ENCODE measurements around the gene FKBP15. TPM values are rescaled to one million over a fixed set of nuclear protein-coding genes. Genes with fewer than 3 reads are reported as not detected.

FKBP15 gene
- total and polyA plus RNA-seq, 2 donors (not counting 3 experiments of a cell fraction or from before 2014, with no cell fraction given) = 16.8 to 26.8 TPM

DNA sequence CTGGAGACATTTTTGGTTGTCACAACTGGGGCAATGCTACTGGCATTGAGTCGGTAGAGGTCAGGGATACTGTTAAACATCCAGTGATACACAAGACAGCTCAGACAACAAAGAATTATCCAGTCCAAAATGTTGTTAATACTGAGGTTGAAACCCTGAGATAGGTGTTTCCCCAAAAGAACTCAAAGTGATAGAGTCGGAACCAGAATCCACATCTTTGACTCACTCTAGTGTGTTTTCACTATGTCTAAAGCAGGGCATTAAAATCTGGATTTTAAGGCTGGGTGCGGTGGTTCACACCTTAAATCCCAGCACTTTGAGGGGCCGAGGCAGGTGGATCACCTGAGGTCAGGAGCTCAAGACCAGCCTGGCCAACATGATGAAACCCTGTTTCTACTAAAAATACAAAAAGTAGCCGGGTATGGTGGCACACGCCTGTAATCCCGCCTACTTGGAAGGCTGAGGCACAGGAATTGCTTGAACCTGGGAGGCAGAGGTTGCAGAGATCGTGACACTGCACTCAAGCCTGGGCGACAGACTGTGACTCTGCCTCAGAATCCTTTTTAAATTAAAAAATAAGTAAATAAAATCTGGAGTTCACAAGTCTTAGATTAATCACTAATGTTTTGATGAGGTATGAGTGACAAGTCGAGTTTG lies 17.3 kb upstream of the FKBP15 start:
- BruUV-seq (replicated peaks) = no TSS peak
- peak; percentile 50 for FAIRE-seq
- TF ChIP-seq MYC (IDR thresholded peaks at IDR 0.05; ENCODE audit: low read depth, low read length) (no peak), GATA2 (IDR thresholded peaks at IDR 0.05; ENCODE audit: insufficient read depth, insufficient read length, low read depth, low read length) (no peak), FOS (IDR thresholded peaks at IDR 0.05; ENCODE audit: borderline replicate concordance, insufficient read depth, low read length) (no peak), JUN (IDR thresholded peaks at IDR 0.05; ENCODE audit: borderline replicate concordance, insufficient read depth, insufficient read length, low read depth) (no peak), POLR2AphosphoS5 (IDR thresholded peaks at IDR 0.05; ENCODE audit: insufficient read depth, low read depth, low read length) (no peak), POLR2A (IDR thresholded peaks at IDR 0.05; ENCODE audit: low read depth, low read length) (no peak), EZH2 (IDR thresholded peaks at IDR 0.05; ENCODE audit: borderline replicate concordance, low read depth, low read length, severe bottlenecking) (no peak)
- TF ChIP-seq, protein P1, sequence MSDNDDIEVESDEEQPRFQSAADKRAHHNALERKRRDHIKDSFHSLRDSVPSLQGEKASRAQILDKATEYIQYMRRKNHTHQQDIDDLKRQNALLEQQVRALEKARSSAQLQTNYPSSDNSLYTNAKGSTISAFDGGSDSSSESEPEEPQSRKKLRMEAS (IDR thresholded peaks at IDR 0.05; ENCODE audit: insufficient read depth, insufficient read length) = no peak
- TF ChIP-seq, protein P2, sequence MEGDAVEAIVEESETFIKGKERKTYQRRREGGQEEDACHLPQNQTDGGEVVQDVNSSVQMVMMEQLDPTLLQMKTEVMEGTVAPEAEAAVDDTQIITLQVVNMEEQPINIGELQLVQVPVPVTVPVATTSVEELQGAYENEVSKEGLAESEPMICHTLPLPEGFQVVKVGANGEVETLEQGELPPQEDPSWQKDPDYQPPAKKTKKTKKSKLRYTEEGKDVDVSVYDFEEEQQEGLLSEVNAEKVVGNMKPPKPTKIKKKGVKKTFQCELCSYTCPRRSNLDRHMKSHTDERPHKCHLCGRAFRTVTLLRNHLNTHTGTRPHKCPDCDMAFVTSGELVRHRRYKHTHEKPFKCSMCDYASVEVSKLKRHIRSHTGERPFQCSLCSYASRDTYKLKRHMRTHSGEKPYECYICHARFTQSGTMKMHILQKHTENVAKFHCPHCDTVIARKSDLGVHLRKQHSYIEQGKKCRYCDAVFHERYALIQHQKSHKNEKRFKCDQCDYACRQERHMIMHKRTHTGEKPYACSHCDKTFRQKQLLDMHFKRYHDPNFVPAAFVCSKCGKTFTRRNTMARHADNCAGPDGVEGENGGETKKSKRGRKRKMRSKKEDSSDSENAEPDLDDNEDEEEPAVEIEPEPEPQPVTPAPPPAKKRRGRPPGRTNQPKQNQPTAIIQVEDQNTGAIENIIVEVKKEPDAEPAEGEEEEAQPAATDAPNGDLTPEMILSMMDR (IDR thresholded peaks at IDR 0.05; ENCODE audit: extremely low read depth in 1 of 2, insufficient read depth in 1 of 2, low read depth in 1 of 2, low read length in 2 of 2) = no peak

More for the DNA sequence above, 17.3 kb upstream of the FKBP15 start:
- Histone ChIP-seq H3K9me3 (replicated peaks; ENCODE audit: control insufficient read depth, insufficient read depth, low read length) (no peaks in the 10 kb centered on the region), H2AFZ (ENCODE audit: low read depth, low read length) (no peak overlapping the region), H3K4me2 (ENCODE audit: insufficient read depth, low read length) (no peak overlapping the region), H3K4me3 (replicated peaks in 1 of 3; ENCODE audit: insufficient read depth in 1 of 3, low read depth in 1 of 3, low read length in 3 of 3) (no peak overlapping the region), H3K9me1 (replicated peaks; ENCODE audit: control insufficient read depth, extremely low read depth, insufficient read depth, low read length) (no peaks in the 10 kb centered on the region), H3K9ac (replicated peaks; ENCODE audit: extremely low read depth, insufficient read depth, low read length) (no peak overlapping the region), H3K36me3 (ENCODE audit: control insufficient read depth in 2 of 2, extremely low read depth in 1 of 2, insufficient read depth in 2 of 2, low read length in 2 of 2) (peaks cover 0 to 2% of the 10 kb centered on the region in 2 experiments), H3K27me3 (ENCODE audit: control insufficient read depth in 2 of 2, insufficient read depth in 2 of 2, low read length in 2 of 2) (no peaks in the 10 kb centered on the region), H3K4me1 (ENCODE audit: control insufficient read depth, extremely low read depth, insufficient read depth, low read length) (peaks cover 5% of the 10 kb centered on the region), H3K79me2 (ENCODE audit: control insufficient read depth, insufficient read depth, low read length) (no peaks in the 10 kb centered on the region), H3K27ac (ENCODE audit: insufficient read depth, low read depth, low read length) (no peak overlapping the region), H4K20me1 (replicated peaks; ENCODE audit: control insufficient read depth, extremely low read depth, insufficient read depth, low read length) (no peaks in the 10 kb centered on the region)
- dilution Hi-C loops (cut with MboI; ENCODE audit: extremely low pct_ligation_motif_present, low sequenced_read_pairs) = no loop called here
- ChIA-PET POLR2A (no interaction called here), CTCF (no interaction called here)
- intact Hi-C loops (cut with micrococcal nuclease) = no loop called here
- no peak for DNase-seq (ENCODE audit: low read depth, low spot score)

Data from endothelial cell of umbilical vein (primary cell).